Stimulated activated CD8-positive, alpha-beta memory T cell treated with anti-CD3 and anti-CD28 coated beads, Interleukin-12 subunit alpha, Interleukin-12 subunit beta, amount 100 ng/mL, for 24 hours (primary cell): ENCODE measurements around the gene SUGP2.

ENCODE experiments used
- DNase-seq: peaks from one replicate; pipeline ENCODE4 v3.0.0-alpha.2; 2020; ENCODE audit errors: extremely low read depth

Gene SUGP2

GRCh38 chr19:19059018-19059836 lies 25.9 kb upstream of the SUGP2 start:
- no peak for DNase-seq

- DNase-seq = no peak
Observed at GRCh38 chr19:19057720-19058119, 24.4 kb upstream of the SUGP2 start.

- DNase-seq = no peak
Observed at GRCh38 chr19:19057317-19057716, 24.0 kb upstream of the SUGP2 start.

- DNase-seq = no peak
Observed at GRCh38 chr19:19056636-19057275, 23.4 kb upstream of the SUGP2 start.

GRCh38 chr19:19055701-19056100 lies 22.4 kb upstream of the SUGP2 start:
- no peak for DNase-seq

- no peak for DNase-seq
Observed at GRCh38 chr19:19054939-19055440, 21.7 kb upstream of the SUGP2 start.

- DNase-seq = no peak
Observed at GRCh38 chr19:19054315-19054938, 21.1 kb upstream of the SUGP2 start.

- no peak for DNase-seq
Observed at GRCh38 chr19:19053508-19054314, 20.4 kb upstream of the SUGP2 start.

- no peak for DNase-seq
Observed at GRCh38 chr19:19052921-19053320, 19.6 kb upstream of the SUGP2 start.

GRCh38 chr19:19051478-19052213 lies 18.3 kb upstream of the SUGP2 start:
- no peak for DNase-seq

- DNase-seq = no peak
Observed at GRCh38 chr19:19050731-19051130, 17.4 kb upstream of the SUGP2 start.

- no peak for DNase-seq
Observed at GRCh38 chr19:19050104-19050503, 16.8 kb upstream of the SUGP2 start.

- no peak for DNase-seq
Observed at GRCh38 chr19:19049406-19049805, 16.1 kb upstream of the SUGP2 start.

GRCh38 chr19:19043881-19044280 lies 10.6 kb upstream of the SUGP2 start:
- no peak for DNase-seq

- no peak for DNase-seq
Observed at GRCh38 chr19:19043481-19043880, 10.2 kb upstream of the SUGP2 start.

GRCh38 chr19:19042732-19043280 lies 9.5 kb upstream of the SUGP2 start:
- DNase-seq = no peak

- DNase-seq = no peak
Observed at GRCh38 chr19:19040417-19040816, 7.1 kb upstream of the SUGP2 start.

- DNase-seq = no peak
Observed at GRCh38 chr19:19039901-19040300, 6.6 kb upstream of the SUGP2 start.

- peak; percentile 45 for DNase-seq
Observed at GRCh38 chr19:19034204-19034624, 897 bp upstream of the SUGP2 start.

- DNase-seq = no peak
Observed at GRCh38 chr19:19033176-19033425, 216 bp downstream of the SUGP2 start.
